Esophagus muscularis mucosa (tissue), 4 donors: ENCODE measurements around the gene VMP1. TPM values are rescaled to one million over a fixed set of nuclear protein-coding genes. Genes with fewer than 3 reads are reported as not detected.
A peak's percentile ranks its signal among the peaks of the same experiment; 100 is the strongest.

ENCODE experiments used
- DNase-seq: peaks from one replicate; pipeline ENCODE4 v3.0.0-alpha.2; 2017; ENCODE audit errors: extremely low spot score
- H3K27ac ChIP-seq, 4 donors: fragments of 200-600 bp; sonication (generic); replicated peaks in 1 of 4; 1 replicate in 3 of 4; 2 replicates in 1 of 4; pipeline ENCODE4 v1.5.1; 2016 to 2019; ENCODE audit warnings: mild to moderate bottlenecking in 1 of 4
- H3K27me3 ChIP-seq, 4 donors: fragments of 200-600 bp; sonication (generic); one replicate each; pipeline versions ENCODE4 v1.5.1 to v1.6.0; 2016 to 2019
- H3K36me3 ChIP-seq, 4 donors: fragments of 200-600 bp; sonication (generic); one replicate each; pipeline ENCODE4 v1.5.1; 2016 to 2019
- H3K4me1 ChIP-seq, 4 donors: fragments of 200-600 bp; sonication (generic); one replicate each; pipeline ENCODE4 v1.5.1; 2016 to 2019
- H3K4me3 ChIP-seq, 4 donors: fragments of 200-600 bp; sonication (generic); 1 replicate in 2 of 4; 2 replicates in 2 of 4; pipeline ENCODE4 v1.5.1; 2016 to 2019; ENCODE audit warnings: mild to moderate bottlenecking in 4 of 4, moderate library complexity in 1 of 4
- H3K9me3 ChIP-seq, 4 donors: fragments of 200-600 bp; sonication (generic); 1 replicate in 3 of 4; 2 replicates in 1 of 4; pipeline ENCODE4 v1.5.1; 2016 to 2019
- CTCF ChIP-seq, 3 experiments: fragments of 200-600 bp in 2 of 3; fragments of 450-650 bp in 1 of 3; sonication (generic) in 2 of 3; IDR thresholded peaks; one replicate each; pipeline ENCODE4 v1.5.1; 2017 to 2019; ENCODE audit warnings: antibody characterized with exemption in 3 of 3, mild to moderate bottlenecking in 2 of 3, moderate library complexity in 1 of 3
- EP300 ChIP-seq: sonication (generic); formaldehyde crosslinking; IDR thresholded peaks from one replicate; pipeline ENCODE4 v1.6.1; 2017; ENCODE audit warnings: antibody characterized with exemption
- POLR2A ChIP-seq: fragments of 450-650 bp; IDR thresholded peaks from one replicate; pipeline ENCODE4 v1.6.1; 2017; ENCODE audit warnings: antibody characterized with exemption, moderate library complexity, mild to moderate bottlenecking, low read depth
- POLR2AphosphoS5 ChIP-seq, 2 donors: sonication (generic); formaldehyde crosslinking; IDR thresholded peaks; one replicate each; pipeline ENCODE4 v1.6.1; 2017; ENCODE audit warnings: antibody characterized with exemption in 2 of 2
- WGBS: methylation state at CpG from one replicate; pipeline ENCODE4 v1.1.5; 2018; 5-methylcytosine and 5-hydroxymethylcytosine counted together
- intact Hi-C: fragments of 100-400 bp; cut with DNase I; formaldehyde crosslinking; loops from one replicate; pipeline ENCODE4 v1.15.1; 2023
- total RNA-seq, 4 donors: library from RNA; depleted of rRNA; stranded (reverse); fragments of >200 nt; gene quantifications; one replicate each; pipeline versions ENCODE4 v1.1.0 to v1.2.1, GENCODE V29; 2016

VMP1 gene
- total RNA-seq, 4 donors from 2014 or later = 47.3 to 137 (median 59.6) TPM

- H3K36me3 ChIP-seq = peaks cover 45 to 100% (median 96%) of the 10 kb centered on the region in 4 donors
Observed at GRCh38 chr17:59680314-59680713, 27.1 kb upstream of the VMP1 start.

GRCh38 chr17:59683283-59683682 lies 24.2 kb upstream of the VMP1 start:
- intact Hi-C loops = no loop called here
- H3K27ac ChIP-seq = no peak overlapping the region
- peaks cover 38 to 100% (median 95%) of the 10 kb centered on the region in 4 donors for H3K36me3 ChIP-seq
- peaks cover 0 to 23% (median 16%) of the 10 kb centered on the region in 4 donors for H3K4me1 ChIP-seq
- no peaks in the 10 kb centered on the region for H3K9me3 ChIP-seq
- no peak for DNase-seq
- H3K4me3 ChIP-seq = no peak overlapping the region
- no peaks in the 10 kb centered on the region for H3K27me3 ChIP-seq
- TF ChIP-seq POLR2AphosphoS5 (IDR thresholded peaks at IDR 0.05) = no peak
- no peak for TF ChIP-seq CTCF (IDR thresholded peaks at IDR 0.05)
- TF ChIP-seq POLR2A = no peak
- TF ChIP-seq EP300 = no peak

More at GRCh38 chr17:59680314-59680713, 27.1 kb upstream of the VMP1 start:
- H3K4me3 ChIP-seq = no peak overlapping the region
- no peaks in the 10 kb centered on the region for H3K27me3 ChIP-seq
- peaks cover 0 to 11% (median 6%) of the 10 kb centered on the region in 4 donors for H3K4me1 ChIP-seq
- H3K27ac ChIP-seq = peak overlapping the region in 1 of 4 donors; percentile 5
- no peaks in the 10 kb centered on the region for H3K9me3 ChIP-seq
- no peak for DNase-seq
- 61% methylated on average over 4 of the region's 4 CpGs for WGBS
- intact Hi-C loops = no loop called here
- TF ChIP-seq EP300 (no peak), CTCF (IDR thresholded peaks at IDR 0.05) (no peak), POLR2A (no peak), POLR2AphosphoS5 (IDR thresholded peaks at IDR 0.05) (no peak)

GRCh38 chr17:59684967-59685366 lies 22.5 kb upstream of the VMP1 start:
- Histone ChIP-seq H3K4me1 (peaks cover 0 to 22% (median 14%) of the 10 kb centered on the region in 4 donors), H3K4me3 (no peak overlapping the region), H3K27me3 (no peaks in the 10 kb centered on the region), H3K36me3 (peaks cover 38 to 100% (median 88%) of the 10 kb centered on the region in 4 donors), H3K27ac (no peak overlapping the region), H3K9me3 (no peaks in the 10 kb centered on the region)
- 91% methylated on average over 6 of the region's 6 CpGs for WGBS
- no peak for TF ChIP-seq EP300
- TF ChIP-seq POLR2AphosphoS5 (IDR thresholded peaks at IDR 0.05) = no peak
- TF ChIP-seq POLR2A = no peak
- no peak for TF ChIP-seq CTCF (IDR thresholded peaks at IDR 0.05)
- intact Hi-C loops = no loop called here
- no peak for DNase-seq

GRCh38 chr17:59688008-59688407 lies 19.4 kb upstream of the VMP1 start:
- intact Hi-C loops = no loop called here

More at GRCh38 chr17:59688008-59688407, 19.4 kb upstream of the VMP1 start:
- Histone ChIP-seq H3K27ac (no peak overlapping the region), H3K36me3 (peaks cover 31 to 100% (median 88%) of the 10 kb centered on the region in 4 donors), H3K9me3 (no peaks in the 10 kb centered on the region), H3K4me1 (peaks cover 0 to 14% (median 11%) of the 10 kb centered on the region in 4 donors), H3K4me3 (no peak overlapping the region), H3K27me3 (no peaks in the 10 kb centered on the region)
- TF ChIP-seq EP300 (no peak), POLR2A (no peak), CTCF (IDR thresholded peaks at IDR 0.05) (no peak), POLR2AphosphoS5 (IDR thresholded peaks at IDR 0.05) (no peak)
- no peak for DNase-seq
- WGBS = 78% methylated on average over 1 of the region's 1 CpG
